ENCODE results near the gene PRKG1.

DNA sequence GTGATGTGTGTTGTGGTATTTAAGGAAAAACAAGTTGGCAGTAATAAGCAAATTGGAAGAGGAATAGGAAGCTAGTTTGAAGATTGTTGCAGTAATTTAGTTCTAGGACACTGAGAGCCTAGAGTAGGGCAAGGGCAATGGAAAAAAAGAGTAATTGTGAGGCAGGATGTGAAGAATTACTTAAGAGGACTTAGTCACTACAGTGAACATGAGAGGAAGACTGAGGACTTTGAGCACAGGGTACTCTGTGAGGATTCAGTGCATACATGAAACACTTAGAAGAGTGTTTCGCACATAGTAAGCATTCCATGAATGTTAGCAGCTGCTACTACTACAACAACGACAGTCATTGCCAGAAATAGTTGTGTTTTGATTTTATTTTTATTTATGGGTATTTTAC lies 1208.9 kb downstream of the PRKG1 start:
- TF ChIP-seq, protein P1, sequence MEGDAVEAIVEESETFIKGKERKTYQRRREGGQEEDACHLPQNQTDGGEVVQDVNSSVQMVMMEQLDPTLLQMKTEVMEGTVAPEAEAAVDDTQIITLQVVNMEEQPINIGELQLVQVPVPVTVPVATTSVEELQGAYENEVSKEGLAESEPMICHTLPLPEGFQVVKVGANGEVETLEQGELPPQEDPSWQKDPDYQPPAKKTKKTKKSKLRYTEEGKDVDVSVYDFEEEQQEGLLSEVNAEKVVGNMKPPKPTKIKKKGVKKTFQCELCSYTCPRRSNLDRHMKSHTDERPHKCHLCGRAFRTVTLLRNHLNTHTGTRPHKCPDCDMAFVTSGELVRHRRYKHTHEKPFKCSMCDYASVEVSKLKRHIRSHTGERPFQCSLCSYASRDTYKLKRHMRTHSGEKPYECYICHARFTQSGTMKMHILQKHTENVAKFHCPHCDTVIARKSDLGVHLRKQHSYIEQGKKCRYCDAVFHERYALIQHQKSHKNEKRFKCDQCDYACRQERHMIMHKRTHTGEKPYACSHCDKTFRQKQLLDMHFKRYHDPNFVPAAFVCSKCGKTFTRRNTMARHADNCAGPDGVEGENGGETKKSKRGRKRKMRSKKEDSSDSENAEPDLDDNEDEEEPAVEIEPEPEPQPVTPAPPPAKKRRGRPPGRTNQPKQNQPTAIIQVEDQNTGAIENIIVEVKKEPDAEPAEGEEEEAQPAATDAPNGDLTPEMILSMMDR (IDR thresholded peaks at IDR 0.05): no peak
- no peak for TF ChIP-seq POLR2A (IDR thresholded peaks at IDR 0.05)
